Panc1 (cell line): Measurements from ENCODE around the gene CABLES2. TPM values are rescaled to one million over a fixed set of nuclear protein-coding genes. Genes with fewer than 3 reads are reported as not detected.

Experiments
- ATAC-seq: fragments of 200-7000 bp; cut with Tn5 transposase; 2 replicates; pipeline ENCODE4 v1.9.1; 2020; ENCODE audit warnings: mild to moderate bottlenecking, moderate library complexity
- BruUV-seq: library from RNA; stranded (reverse); fragments of 400-500 nt; replicated peaks from 2 replicates; lab custom pipeline; 2021; lab: Mats Ljungman, UMichigan
- CTCF ChIA-PET: fragments of 300-600 bp; sonication (Branson Sonifier 250); formaldehyde crosslinking; loops from one replicate; lab custom pipeline; 2022; ENCODE audit warnings: antibody characterized with exemption; lab: Charles Lee
- POLR2A ChIA-PET: fragments of 300-600 bp; sonication (Branson Sonifier 250); formaldehyde crosslinking; loops from one replicate; lab custom pipeline; 2022; ENCODE audit warnings: antibody characterized with exemption; lab: Charles Lee
- DNase-seq: peaks from one replicate; pipeline ENCODE4 v3.0.0-alpha.2; 2010; ENCODE audit warnings: low read depth, low spot score
- H3K27ac ChIP-seq: 2 replicates; pipeline ENCODE4 v1.5.1; 2011; ENCODE audit warnings: mild to moderate bottlenecking, low read length, inconsistent platforms
- H3K27me3 ChIP-seq: fragments of 200-500 bp; sonication (Bioruptor generic); 2 replicates; pipeline ENCODE4 v1.6.0; 2014; ENCODE audit warnings: low read length, inconsistent platforms; ENCODE audit not compliant: control insufficient read depth, insufficient read depth
- H3K36me3 ChIP-seq: fragments of 200-500 bp; sonication (Bioruptor generic); 2 replicates; pipeline ENCODE4 v1.5.1; 2014; ENCODE audit warnings: inconsistent platforms, mild to moderate bottlenecking, low read length, moderate library complexity; ENCODE audit not compliant: control insufficient read depth, insufficient read depth
- H3K4me1 ChIP-seq: 2 replicates; pipeline ENCODE4 v1.5.1; 2011; ENCODE audit warnings: inconsistent platforms, mild to moderate bottlenecking, low read length, moderate library complexity; ENCODE audit not compliant: control insufficient read depth, insufficient read depth
- H3K4me3 ChIP-seq, 2 experiments: 2 replicates each; pipeline ENCODE4 v1.5.1; 2011 to 2012; ENCODE audit warnings: low read depth in 2 of 2, low read length in 2 of 2, mild to moderate bottlenecking in 2 of 2, inconsistent platforms in 1 of 2, moderate library complexity in 1 of 2
- H3K9me3 ChIP-seq: fragments of 200-500 bp; sonication (Bioruptor generic); 2 replicates; pipeline ENCODE4 v1.5.1; 2014; ENCODE audit warnings: low read depth, mild to moderate bottlenecking, inconsistent platforms, low read length, moderate library complexity; ENCODE audit not compliant: control insufficient read depth, insufficient read depth
- POLR2AphosphoS5 ChIP-seq: IDR thresholded peaks from 2 replicates; pipeline ENCODE4 v1.6.1; 2012; ENCODE audit warnings: mild to moderate bottlenecking, low read depth, low read length, moderate library complexity
- REST ChIP-seq, 2 experiments: IDR thresholded peaks; 2 replicates each; pipeline ENCODE4 v1.6.1; 2011 to 2012; ENCODE audit warnings: low read depth in 2 of 2, control low read depth in 1 of 2, low read length in 1 of 2, mild to moderate bottlenecking in 1 of 2, moderate library complexity in 1 of 2; ENCODE audit not compliant: insufficient read depth in 1 of 2
- SIN3A ChIP-seq: IDR thresholded peaks from 2 replicates; pipeline ENCODE4 v1.6.1; 2012; ENCODE audit warnings: low read depth, mild to moderate bottlenecking, low read length, moderate library complexity, borderline replicate concordance; ENCODE audit not compliant: insufficient read depth
- TCF7L2 ChIP-seq: IDR thresholded peaks from 2 replicates; pipeline ENCODE4 v1.6.1; 2011; ENCODE audit warnings: mild to moderate bottlenecking, low read depth, low read length, inconsistent platforms
- in situ Hi-C: cut with HindIII; loops from 2 replicates; pipeline ENCODE4 v1.10.0; 2016; ENCODE audit warnings: low sequenced_read_pairs, low pct_unique_long_range_greater_than_20kb
- intact Hi-C: fragments of 100-400 bp; cut with micrococcal nuclease; formaldehyde crosslinking; loops from one replicate; pipeline ENCODE4 v1.10.0; 2022; ENCODE audit not compliant: unreplicated experiment
- total RNA-seq: library from RNA; stranded (reverse); gene quantifications from one replicate; pipeline ENCODE4 v1.2.1, GENCODE V29; 2021; ENCODE audit not compliant: unreplicated experiment
- TF ChIP-seq, protein P1 (sequence below): fragments of 450-650 bp; IDR thresholded peaks from 2 replicates; pipeline ENCODE4 v1.5.1; 2017; ENCODE audit warnings: mild to moderate bottlenecking

The CABLES2 gene
- total RNA-seq, 1 experiment from 2014 or later: 9.8 TPM

- ATAC-seq (no peak), DNase-seq (no peak)
- no peaks in the 10 kb centered on the region for H3K9me3 ChIP-seq
- ChIA-PET POLR2A (no interaction called here), CTCF (no interaction called here)
- no peak overlapping the region for H3K4me3 ChIP-seq
- H3K27ac ChIP-seq: no peak overlapping the region
- no TSS peak for BruUV-seq
- no peaks in the 10 kb centered on the region for H3K36me3 ChIP-seq
- H3K4me1 ChIP-seq: peaks cover 2% of the 10 kb centered on the region; the same call in 1 of the 2 replicates
- in situ Hi-C loops (no loop called here), intact Hi-C loops (no loop called here)
- TF ChIP-seq REST (IDR thresholded peaks at IDR 0.05; ENCODE audit: insufficient read depth in 1 of 2, low read depth in 2 of 2, low read length in 1 of 2): no peak
- no peak for TF ChIP-seq POLR2AphosphoS5
- TF ChIP-seq, protein P1, sequence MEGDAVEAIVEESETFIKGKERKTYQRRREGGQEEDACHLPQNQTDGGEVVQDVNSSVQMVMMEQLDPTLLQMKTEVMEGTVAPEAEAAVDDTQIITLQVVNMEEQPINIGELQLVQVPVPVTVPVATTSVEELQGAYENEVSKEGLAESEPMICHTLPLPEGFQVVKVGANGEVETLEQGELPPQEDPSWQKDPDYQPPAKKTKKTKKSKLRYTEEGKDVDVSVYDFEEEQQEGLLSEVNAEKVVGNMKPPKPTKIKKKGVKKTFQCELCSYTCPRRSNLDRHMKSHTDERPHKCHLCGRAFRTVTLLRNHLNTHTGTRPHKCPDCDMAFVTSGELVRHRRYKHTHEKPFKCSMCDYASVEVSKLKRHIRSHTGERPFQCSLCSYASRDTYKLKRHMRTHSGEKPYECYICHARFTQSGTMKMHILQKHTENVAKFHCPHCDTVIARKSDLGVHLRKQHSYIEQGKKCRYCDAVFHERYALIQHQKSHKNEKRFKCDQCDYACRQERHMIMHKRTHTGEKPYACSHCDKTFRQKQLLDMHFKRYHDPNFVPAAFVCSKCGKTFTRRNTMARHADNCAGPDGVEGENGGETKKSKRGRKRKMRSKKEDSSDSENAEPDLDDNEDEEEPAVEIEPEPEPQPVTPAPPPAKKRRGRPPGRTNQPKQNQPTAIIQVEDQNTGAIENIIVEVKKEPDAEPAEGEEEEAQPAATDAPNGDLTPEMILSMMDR: no peak
- no peak for TF ChIP-seq TCF7L2
- no peak for TF ChIP-seq SIN3A
- H3K27me3 ChIP-seq: no peaks in the 10 kb centered on the region
Observed at GRCh38 chr20:62446888-62447869, 40.1 kb upstream of the CABLES2 start.

- ChIA-PET CTCF (no interaction called here), POLR2A (no interaction called here)
- no peaks in the 10 kb centered on the region for H3K9me3 ChIP-seq
Observed at GRCh38 chr20:62446481-62446880, 39.4 kb upstream of the CABLES2 start.

More at GRCh38 chr20:62446481-62446880, 39.4 kb upstream of the CABLES2 start:
- DNase-seq (no peak), ATAC-seq (no peak)
- no peaks in the 10 kb centered on the region for H3K36me3 ChIP-seq
- H3K4me3 ChIP-seq: no peak overlapping the region
- H3K4me1 ChIP-seq: peaks cover 2% of the 10 kb centered on the region; the same call in 1 of the 2 replicates
- no peaks in the 10 kb centered on the region for H3K27me3 ChIP-seq
- TF ChIP-seq POLR2AphosphoS5 (no peak), REST (IDR thresholded peaks at IDR 0.05; ENCODE audit: insufficient read depth in 1 of 2, low read depth in 2 of 2, low read length in 1 of 2) (no peak), TCF7L2 (no peak)
- TF ChIP-seq, protein P1: no peak
- BruUV-seq: no TSS peak
- in situ Hi-C loops (no loop called here), intact Hi-C loops (no loop called here)
- H3K27ac ChIP-seq: no peak overlapping the region
